ENCODE results near the gene HECTD4.
"Not testable (repeated sequence)": the region's sequence is repeated elsewhere in the genome, so short reads cannot be mapped to it uniquely, and the experiment has no call there.

The HECTD4 gene

GRCh38 chr12:112354399-112354798, 27.8 kb downstream of the HECTD4 start:
- TF ChIP-seq FOXA1 (IDR thresholded peaks at IDR 0.05) = no peak
- no peak for TF ChIP-seq NFRKB (IDR thresholded peaks at IDR 0.05)
- no peak for TF ChIP-seq ZNF384 (IDR thresholded peaks at IDR 0.05)
- TF ChIP-seq ELF4 (IDR thresholded peaks at IDR 0.05) = no peak
- TF ChIP-seq FOXM1 (IDR thresholded peaks at IDR 0.05; ENCODE audit: borderline replicate concordance) = no peak
- TF ChIP-seq SP1 (IDR thresholded peaks at IDR 0.05) = no peak
- no peak for TF ChIP-seq ARNT (IDR thresholded peaks at IDR 0.05)
- POLR2A ChIA-PET = no interaction called here
- CTCF ChIA-PET = no interaction called here
- no peak for DNase-seq (ENCODE audit: extremely low spot score)

DNA sequence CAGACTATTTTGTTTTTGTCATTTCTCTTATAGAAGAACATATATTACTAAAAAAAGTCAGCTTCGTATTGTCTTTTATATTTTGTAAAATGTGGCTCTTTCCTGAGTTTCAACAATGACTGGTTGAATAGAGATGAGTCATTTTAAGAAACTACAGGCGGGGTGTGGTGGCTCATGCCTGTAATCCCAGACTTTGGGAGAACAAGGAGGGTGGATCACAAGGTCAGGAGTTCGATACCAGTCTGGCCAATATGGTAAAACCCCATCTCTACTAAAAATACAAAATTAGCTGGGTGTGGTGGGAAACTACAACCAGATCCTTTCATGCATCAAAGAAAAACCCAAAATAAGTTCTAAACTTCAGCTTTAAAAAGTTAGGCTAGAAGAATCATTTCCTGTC, 28.8 kb downstream of the HECTD4 start:
- CTCF ChIA-PET = no interaction called here
- TF ChIP-seq CTBP1 (IDR thresholded peaks at IDR 0.05; ENCODE audit: borderline replicate concordance) (no peak), LEF1 (IDR thresholded peaks at IDR 0.05; ENCODE audit: borderline replicate concordance) (no peak), HDGF (IDR thresholded peaks at IDR 0.05; ENCODE audit: borderline replicate concordance) (no peak), TARDBP (IDR thresholded peaks at IDR 0.05) (no peak), PKNOX1 (IDR thresholded peaks at IDR 0.05) (no peak), SP1 (IDR thresholded peaks at IDR 0.05) (no peak), L3MBTL2 (conservative IDR thresholded peaks at IDR 0.05) (no peak), FOXM1 (IDR thresholded peaks at IDR 0.05; ENCODE audit: borderline replicate concordance) (no peak)
- DNase-seq (ENCODE audit: extremely low spot score) = no peak

GRCh38 chr12:112352921-112353320, 29.3 kb downstream of the HECTD4 start:
- TF ChIP-seq PKNOX1 (IDR thresholded peaks at IDR 0.05) (no peak), CTBP1 (IDR thresholded peaks at IDR 0.05; ENCODE audit: borderline replicate concordance) (no peak), LEF1 (IDR thresholded peaks at IDR 0.05; ENCODE audit: borderline replicate concordance) (no peak), FOXK2 (IDR thresholded peaks at IDR 0.05) (no peak), FOXM1 (IDR thresholded peaks at IDR 0.05; ENCODE audit: borderline replicate concordance) (no peak), FOXA1 (IDR thresholded peaks at IDR 0.05) (no peak), L3MBTL2 (conservative IDR thresholded peaks at IDR 0.05) (no peak), SP1 (IDR thresholded peaks at IDR 0.05) (no peak), ARNT (IDR thresholded peaks at IDR 0.05) (no peak), ZNF384 (IDR thresholded peaks at IDR 0.05) (no peak), TARDBP (IDR thresholded peaks at IDR 0.05) (no peak), BHLHE40 (IDR thresholded peaks at IDR 0.05; ENCODE audit: borderline replicate concordance) (no peak), HDGF (IDR thresholded peaks at IDR 0.05; ENCODE audit: borderline replicate concordance) (no peak), NFRKB (IDR thresholded peaks at IDR 0.05) (no peak)
- ChIA-PET POLR2A (no interaction called here), CTCF (no interaction called here)
- no peak for DNase-seq (ENCODE audit: extremely low spot score)

More for the DNA sequence above, 28.8 kb downstream of the HECTD4 start:
- POLR2A ChIA-PET = no interaction called here

DNA sequence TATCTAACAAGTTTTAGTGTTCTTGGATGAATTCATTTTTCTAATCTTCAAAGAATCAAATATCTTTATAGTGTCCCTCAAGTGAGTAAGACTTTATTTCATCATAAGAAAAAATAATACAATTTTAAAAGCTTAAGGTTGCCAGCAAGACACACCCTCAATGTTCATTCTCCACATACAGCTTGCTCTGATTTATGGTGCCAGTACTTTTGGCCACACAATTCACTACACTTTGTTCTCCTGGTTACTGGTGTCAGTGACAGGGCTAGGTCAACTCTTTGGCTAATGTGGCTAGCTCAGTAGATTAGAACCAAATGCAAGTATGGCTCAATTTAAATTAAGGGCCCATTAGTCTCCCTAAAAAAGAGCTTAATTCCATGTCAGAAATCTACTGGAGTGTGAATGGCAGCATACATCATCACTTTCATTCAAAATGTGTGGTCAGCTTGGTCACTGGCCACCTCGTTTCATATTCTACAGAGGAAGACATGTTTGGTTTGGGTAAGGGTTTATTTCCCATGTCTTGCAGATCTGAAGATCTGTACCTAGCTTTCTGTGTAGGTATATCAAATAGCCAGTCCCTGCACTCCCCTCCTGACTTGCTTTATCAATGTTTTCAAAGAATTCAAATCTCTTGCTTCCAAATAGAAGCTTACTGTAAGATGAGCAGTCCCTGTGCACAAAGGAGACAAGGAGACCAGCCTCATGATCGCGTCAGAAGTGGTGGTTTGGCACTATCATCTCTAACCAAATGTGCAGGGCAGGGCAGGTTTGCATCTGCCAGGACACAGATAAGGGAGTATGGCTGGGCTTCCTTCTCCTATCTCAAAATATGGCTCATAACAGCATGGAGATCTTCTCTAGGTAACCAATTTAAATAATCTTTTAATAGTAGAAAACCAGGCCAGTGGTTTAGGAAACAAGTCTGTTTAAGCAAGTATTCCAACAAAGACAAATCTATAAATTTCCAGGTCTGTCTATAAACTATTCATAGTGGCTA, 31.3 kb downstream of the HECTD4 start:
- no peak for DNase-seq (ENCODE audit: extremely low spot score)
- no peak for TF ChIP-seq SP1 (IDR thresholded peaks at IDR 0.05)
- TF ChIP-seq PKNOX1 (IDR thresholded peaks at IDR 0.05) = peak; percentile 34; the same call in 1 of the 2 replicates
- TF ChIP-seq FOXA1 (IDR thresholded peaks at IDR 0.05) = no peak
- no peak for TF ChIP-seq LEF1 (IDR thresholded peaks at IDR 0.05; ENCODE audit: borderline replicate concordance)
- ChIA-PET POLR2A (no interaction called here), CTCF (no interaction called here)

DNA sequence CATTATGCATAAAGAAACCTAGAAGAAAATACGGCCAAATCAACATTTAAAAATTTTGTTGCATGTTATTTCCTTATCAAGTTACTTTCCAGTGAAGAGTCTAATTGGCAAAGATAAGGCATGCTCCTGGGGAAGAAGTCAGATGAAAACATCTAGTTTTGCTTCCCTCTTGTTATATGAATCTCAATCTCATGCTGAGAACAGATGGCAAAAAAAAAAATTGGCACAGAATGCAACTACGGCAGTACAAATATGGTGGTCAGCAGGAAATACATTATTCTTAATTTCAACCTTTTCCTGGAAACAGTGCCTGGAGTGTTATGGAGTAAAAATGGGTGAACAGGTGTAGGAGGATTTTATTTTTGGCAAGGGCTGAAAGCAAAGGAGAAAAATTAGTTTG, 32.8 kb downstream of the HECTD4 start:
- CTCF ChIA-PET = no interaction called here
- no peak for DNase-seq (ENCODE audit: extremely low spot score)
- POLR2A ChIA-PET = no interaction called here
- TF ChIP-seq SP1 (IDR thresholded peaks at IDR 0.05) = no peak
- TF ChIP-seq TARDBP (IDR thresholded peaks at IDR 0.05) = no peak
- TF ChIP-seq PKNOX1 (IDR thresholded peaks at IDR 0.05) = no peak

DNA sequence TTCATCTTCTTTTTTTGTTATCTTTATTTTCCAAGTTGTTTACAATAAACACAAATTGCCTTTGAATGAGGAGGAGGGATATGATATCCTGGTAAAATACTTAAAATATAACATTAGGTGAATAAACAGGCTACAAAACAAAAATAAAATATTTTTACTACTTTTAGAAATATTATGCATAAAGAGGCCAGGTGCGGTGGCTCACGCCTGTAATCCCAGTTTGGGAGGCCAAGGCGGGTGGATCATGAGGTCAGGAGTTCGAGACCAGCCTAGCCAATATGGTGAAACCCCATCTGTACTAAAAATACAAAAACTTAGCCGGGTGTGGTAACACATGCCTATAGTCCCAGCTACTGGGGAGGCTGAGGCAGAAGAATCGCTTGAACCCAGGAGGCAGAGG, 33.3 kb downstream of the HECTD4 start:
- POLR2A ChIA-PET; CTCF ChIA-PET; DNase-seq (ENCODE audit: extremely low spot score): not testable (repeated sequence)

DNA sequence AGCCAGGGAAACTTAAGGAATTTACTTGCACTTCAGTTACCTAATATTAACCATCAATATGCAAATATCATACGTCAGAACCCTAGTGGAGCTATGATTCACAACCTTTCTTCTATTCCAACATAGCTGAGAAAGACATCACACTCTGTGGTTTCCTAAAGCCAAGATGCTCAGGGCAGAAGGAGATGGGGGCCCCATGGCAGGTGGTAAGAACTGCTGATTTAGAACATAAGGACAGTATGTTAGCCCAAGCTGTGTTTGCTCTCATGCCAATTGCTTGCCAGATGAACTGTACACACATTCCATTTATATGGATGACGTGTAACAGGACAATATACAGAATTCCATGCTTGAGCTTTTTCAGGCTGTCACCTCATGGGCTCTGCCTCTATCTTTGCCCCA, 34.6 kb downstream of the HECTD4 start:
- CTCF ChIA-PET = interaction anchor here (0.6 kb wide), 1 partner anchor 24 kb away, joined by 3 read pairs; no protein-coding TSS in a partner anchor
- DNase-seq (ENCODE audit: extremely low spot score) = no peak
- TF ChIP-seq FOXK2 (IDR thresholded peaks at IDR 0.05) (no peak), TARDBP (IDR thresholded peaks at IDR 0.05) (no peak), ZNF384 (IDR thresholded peaks at IDR 0.05) (no peak), NFRKB (IDR thresholded peaks at IDR 0.05) (no peak), ELF4 (IDR thresholded peaks at IDR 0.05) (no peak), FOXM1 (IDR thresholded peaks at IDR 0.05; ENCODE audit: borderline replicate concordance) (no peak), FOXA1 (IDR thresholded peaks at IDR 0.05) (no peak), LEF1 (IDR thresholded peaks at IDR 0.05; ENCODE audit: borderline replicate concordance) (no peak), SUZ12 (IDR thresholded peaks at IDR 0.05) (no peak), PKNOX1 (IDR thresholded peaks at IDR 0.05) (no peak), SP1 (IDR thresholded peaks at IDR 0.05) (no peak), BHLHE40 (IDR thresholded peaks at IDR 0.05; ENCODE audit: borderline replicate concordance) (no peak), L3MBTL2 (conservative IDR thresholded peaks at IDR 0.05) (no peak), CTBP1 (IDR thresholded peaks at IDR 0.05; ENCODE audit: borderline replicate concordance) (no peak), ARNT (IDR thresholded peaks at IDR 0.05) (no peak)
- POLR2A ChIA-PET = no interaction called here

All from HEK293T (cell line).